ENCODE measurements around the gene KCNN3. TPM values are rescaled to one million over a fixed set of nuclear protein-coding genes. Genes with fewer than 3 reads are reported as not detected.

Gene KCNN3
- total RNA-seq, 1 donor from 2014 or later, result 0.84 TPM

DNA sequence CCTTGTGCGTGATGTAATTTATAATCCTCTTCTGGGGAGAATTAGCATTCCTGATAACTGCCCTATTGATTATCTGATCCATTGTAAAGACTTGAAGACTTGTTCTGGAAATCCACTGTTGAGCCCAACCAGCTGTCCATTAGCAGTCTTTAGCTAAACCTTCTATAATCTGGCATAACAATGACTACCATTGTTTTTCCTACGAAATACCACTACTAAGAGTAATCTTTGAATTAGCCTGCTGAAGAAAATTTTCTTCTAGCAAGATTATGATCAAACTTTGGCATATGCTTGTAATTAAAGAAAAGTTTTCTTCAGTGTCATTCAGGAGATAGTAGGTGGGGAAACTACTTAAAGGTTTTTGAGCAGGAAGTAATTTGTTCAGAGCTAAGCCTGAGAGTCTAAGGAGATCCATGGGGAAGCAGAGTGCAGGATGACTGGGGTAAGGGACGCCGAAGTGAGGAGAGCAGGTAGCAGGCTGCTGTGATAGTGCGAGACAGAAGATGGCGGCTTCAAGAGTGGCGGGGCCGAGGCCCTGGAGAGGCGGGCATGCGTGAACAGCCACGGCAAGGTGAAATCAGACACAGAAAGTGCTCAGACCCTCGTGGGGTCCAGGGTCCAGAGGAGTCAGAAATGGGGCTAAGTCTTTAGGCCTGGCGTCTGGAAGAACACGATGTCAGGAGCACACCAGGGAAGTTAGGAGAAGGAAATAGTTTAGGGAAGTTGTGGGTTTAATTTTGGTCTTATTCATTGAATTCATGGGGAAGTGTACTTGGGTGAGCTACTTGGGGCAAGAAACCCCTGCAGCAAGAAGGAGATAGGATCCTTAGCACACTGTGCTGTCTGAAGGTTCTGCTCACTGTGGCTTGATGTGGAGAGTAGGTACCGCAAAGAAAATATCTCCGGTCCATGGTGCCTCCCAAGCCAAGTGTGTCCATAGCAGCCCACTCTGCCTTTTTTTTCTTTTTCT lies 149.5 kb downstream of the KCNN3 start:
- DNase-seq (ENCODE audit: low read depth, low spot score), result no peak

DNA sequence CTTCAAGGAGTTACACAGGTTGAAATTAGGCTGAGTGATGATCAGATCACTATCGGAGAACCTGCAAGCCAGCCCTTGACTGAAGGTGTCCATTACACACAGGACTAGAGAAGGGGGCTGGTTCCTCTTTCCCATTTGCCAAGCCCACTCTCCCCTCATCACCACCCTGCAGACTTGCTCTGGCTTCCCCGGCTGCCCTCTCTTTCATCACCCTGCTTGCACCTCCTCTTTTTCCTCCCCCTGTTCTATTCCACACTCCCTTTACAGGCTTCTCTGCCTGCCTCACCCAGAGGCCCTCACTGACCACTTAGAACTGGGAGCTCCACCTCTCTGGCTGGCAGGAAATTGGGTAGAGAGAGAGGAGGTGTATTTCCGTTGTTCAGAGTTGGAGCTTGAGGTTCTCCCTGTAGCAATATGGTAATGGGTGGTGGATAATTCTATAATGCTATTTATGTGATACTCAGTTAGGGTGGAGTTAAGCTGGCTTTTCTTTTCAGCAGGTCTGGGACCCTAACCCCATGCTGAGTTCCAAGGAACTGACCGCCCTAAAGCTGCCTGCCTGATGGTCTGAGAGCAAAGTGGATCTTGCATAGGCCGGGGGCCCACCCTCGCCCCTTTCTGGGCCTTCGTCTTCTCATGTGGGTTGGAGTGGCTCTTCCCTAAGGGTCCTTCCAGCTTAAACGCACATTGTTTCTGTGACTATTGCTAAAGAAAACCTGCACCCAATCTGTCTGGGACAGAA lies 150.3 kb downstream of the KCNN3 start:
- DNase-seq (ENCODE audit: low read depth, low spot score), result no peak
- Mint-ChIP-seq H3K27me3 (ENCODE audit: low read depth) (no peaks in the 10 kb centered on the region), H3K4me1 (peaks cover 24% of the 10 kb centered on the region), H3K4me3 (no peak overlapping the region), H3K9me3 (no peaks in the 10 kb centered on the region), H3K27ac (ENCODE audit: unreplicated experiment) (no peak overlapping the region), H3K36me3 (ENCODE audit: low read depth) (no peaks in the 10 kb centered on the region)
- TF ChIP-seq, protein P1, sequence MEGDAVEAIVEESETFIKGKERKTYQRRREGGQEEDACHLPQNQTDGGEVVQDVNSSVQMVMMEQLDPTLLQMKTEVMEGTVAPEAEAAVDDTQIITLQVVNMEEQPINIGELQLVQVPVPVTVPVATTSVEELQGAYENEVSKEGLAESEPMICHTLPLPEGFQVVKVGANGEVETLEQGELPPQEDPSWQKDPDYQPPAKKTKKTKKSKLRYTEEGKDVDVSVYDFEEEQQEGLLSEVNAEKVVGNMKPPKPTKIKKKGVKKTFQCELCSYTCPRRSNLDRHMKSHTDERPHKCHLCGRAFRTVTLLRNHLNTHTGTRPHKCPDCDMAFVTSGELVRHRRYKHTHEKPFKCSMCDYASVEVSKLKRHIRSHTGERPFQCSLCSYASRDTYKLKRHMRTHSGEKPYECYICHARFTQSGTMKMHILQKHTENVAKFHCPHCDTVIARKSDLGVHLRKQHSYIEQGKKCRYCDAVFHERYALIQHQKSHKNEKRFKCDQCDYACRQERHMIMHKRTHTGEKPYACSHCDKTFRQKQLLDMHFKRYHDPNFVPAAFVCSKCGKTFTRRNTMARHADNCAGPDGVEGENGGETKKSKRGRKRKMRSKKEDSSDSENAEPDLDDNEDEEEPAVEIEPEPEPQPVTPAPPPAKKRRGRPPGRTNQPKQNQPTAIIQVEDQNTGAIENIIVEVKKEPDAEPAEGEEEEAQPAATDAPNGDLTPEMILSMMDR (conservative IDR thresholded peaks at IDR 0.05), result no peak

More for the DNA sequence above, 149.5 kb downstream of the KCNN3 start:
- Mint-ChIP-seq H3K36me3 (ENCODE audit: low read depth) (no peaks in the 10 kb centered on the region), H3K27ac (ENCODE audit: unreplicated experiment) (no peak overlapping the region), H3K4me3 (no peak overlapping the region), H3K9me3 (no peaks in the 10 kb centered on the region), H3K4me1 (peaks cover 24% of the 10 kb centered on the region), H3K27me3 (ENCODE audit: low read depth) (no peaks in the 10 kb centered on the region)
- TF ChIP-seq, protein P1 (conservative IDR thresholded peaks at IDR 0.05), result no peak

DNA sequence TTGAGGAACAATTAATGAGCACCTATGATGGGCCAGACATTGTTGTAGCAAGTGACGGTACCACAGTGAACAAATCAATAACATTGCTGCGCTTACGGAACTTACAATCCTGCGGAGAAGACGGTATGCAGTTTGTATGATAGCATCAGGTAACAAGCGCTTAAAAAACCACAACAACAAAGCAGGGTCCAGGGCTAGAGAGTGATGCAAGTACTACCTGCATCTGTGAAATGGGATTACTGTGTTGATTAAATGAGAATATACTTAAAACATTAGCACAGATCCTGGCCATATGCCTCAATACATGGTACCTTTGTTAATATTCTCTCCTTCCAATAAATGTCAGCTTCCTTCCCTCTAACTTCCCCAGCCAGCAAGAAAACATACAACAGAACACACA lies 151.5 kb downstream of the KCNN3 start:
- H3K36me3 Mint-ChIP-seq (ENCODE audit: low read depth), result no peaks in the 10 kb centered on the region
- no peaks in the 10 kb centered on the region for H3K27me3 Mint-ChIP-seq (ENCODE audit: low read depth)
- DNase-seq (ENCODE audit: low read depth, low spot score), result no peak
- H3K4me1 Mint-ChIP-seq, result peaks cover 14% of the 10 kb centered on the region
- TF ChIP-seq, protein P1 (conservative IDR thresholded peaks at IDR 0.05), result no peak
- no peak overlapping the region for H3K4me3 Mint-ChIP-seq
- no peaks in the 10 kb centered on the region for H3K9me3 Mint-ChIP-seq
- no peak overlapping the region for H3K27ac Mint-ChIP-seq (ENCODE audit: unreplicated experiment)

DNA sequence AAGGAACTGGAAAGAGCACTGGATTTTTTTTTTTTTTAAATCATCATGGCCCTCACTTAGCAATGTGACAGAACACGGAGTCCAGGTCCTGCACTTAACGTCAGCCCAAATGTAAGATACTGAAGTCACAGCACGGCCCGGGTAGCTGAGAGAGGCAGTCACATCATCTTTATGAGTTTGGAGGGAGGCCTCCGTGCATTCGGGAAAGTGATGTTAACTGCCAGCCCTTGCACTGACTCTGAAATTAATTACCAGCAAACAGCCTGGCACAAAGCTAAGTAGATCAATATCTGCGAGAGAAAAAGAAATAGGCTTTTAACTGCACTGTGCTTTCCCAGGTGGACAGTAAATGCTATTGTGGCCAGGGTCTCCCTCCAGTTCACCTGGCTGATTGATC lies 152.6 kb downstream of the KCNN3 start:
- TF ChIP-seq, protein P1 (conservative IDR thresholded peaks at IDR 0.05), result no peak
- Mint-ChIP-seq H3K4me3 (no peak overlapping the region), H3K36me3 (ENCODE audit: low read depth) (no peaks in the 10 kb centered on the region), H3K27me3 (ENCODE audit: low read depth) (no peaks in the 10 kb centered on the region), H3K4me1 (peaks cover 13% of the 10 kb centered on the region), H3K27ac (ENCODE audit: unreplicated experiment) (no peak overlapping the region), H3K9me3 (no peaks in the 10 kb centered on the region)
- no peak for DNase-seq (ENCODE audit: low read depth, low spot score)

DNA sequence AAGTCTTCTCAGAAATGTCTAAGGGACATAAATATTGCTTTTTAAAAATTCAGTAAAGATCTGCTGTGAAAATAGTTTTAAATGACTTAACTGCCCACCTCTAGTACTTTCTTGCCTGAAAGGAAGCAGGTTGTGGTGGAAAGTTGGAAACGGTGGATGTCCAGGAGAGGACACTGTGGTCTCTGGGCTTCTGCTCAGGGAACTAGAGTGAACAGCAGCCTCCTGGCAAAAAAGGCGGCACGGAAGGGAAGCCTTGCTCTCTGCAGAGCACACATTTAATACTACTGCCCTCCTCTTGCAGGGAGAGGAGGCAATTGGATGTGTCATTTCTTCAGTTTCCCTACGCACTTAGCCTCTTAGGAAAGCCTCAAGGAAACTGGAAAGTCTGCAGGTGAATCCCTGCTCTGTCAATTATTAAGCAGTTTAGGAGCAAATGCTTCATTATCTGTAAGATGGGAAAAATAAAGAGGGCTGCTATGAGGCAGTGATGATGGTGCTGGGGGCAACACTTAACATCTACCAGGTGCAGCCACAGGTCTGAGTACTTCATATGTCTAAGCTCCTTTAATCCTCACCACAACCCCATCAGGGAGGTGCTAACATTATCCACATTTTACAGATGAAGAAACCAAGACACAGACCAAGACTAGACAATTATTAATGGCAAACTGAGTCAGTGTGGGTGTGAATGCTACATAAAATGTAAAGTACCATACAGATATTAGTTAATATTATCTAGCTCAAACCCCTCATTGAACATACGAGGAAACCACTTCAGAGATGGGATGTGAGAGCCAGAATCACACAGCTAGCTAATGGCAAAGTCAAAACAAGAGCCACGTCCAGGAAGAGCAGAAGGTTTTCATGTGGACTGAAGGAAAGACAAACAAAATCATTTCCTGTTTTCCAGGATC lies 153.2 kb downstream of the KCNN3 start:
- TF ChIP-seq, protein P1 (conservative IDR thresholded peaks at IDR 0.05), result no peak
- no peaks in the 10 kb centered on the region for H3K27me3 Mint-ChIP-seq (ENCODE audit: low read depth)
- H3K27ac Mint-ChIP-seq (ENCODE audit: unreplicated experiment), result no peak overlapping the region
- H3K4me3 Mint-ChIP-seq, result no peak overlapping the region
- no peak for DNase-seq (ENCODE audit: low read depth, low spot score)
- H3K4me1 Mint-ChIP-seq, result peaks cover 19% of the 10 kb centered on the region
- H3K9me3 Mint-ChIP-seq, result no peaks in the 10 kb centered on the region
- H3K36me3 Mint-ChIP-seq (ENCODE audit: low read depth), result no peaks in the 10 kb centered on the region

Data from neural crest cell (in vitro differentiated cells).